ENCODE results near the gene GPR132. TPM values are rescaled to one million over a fixed set of nuclear protein-coding genes. Genes with fewer than 3 reads are reported as not detected.
A peak's percentile ranks its signal among the peaks of the same experiment; 100 is the strongest.

Gene GPR132
- total and polyA plus RNA-seq, 2 of the 8 experiments (the other 6 are each of a cell fraction or from before 2014, with no cell fraction given) = 0.11 TPM; not detected in 1

GRCh38 chr14:105021656-105022275 is 43.5 kb downstream of the GPR132 start (continued):
- TF ChIP-seq KDM4A (IDR thresholded peaks at IDR 0.05; ENCODE audit: low read depth, low read length, severe bottlenecking) (peak; percentile 39), CHD1 (IDR thresholded peaks at IDR 0.05; ENCODE audit: low read depth, low read length) (no peak), POLR2AphosphoS5 (IDR thresholded peaks at IDR 0.05; ENCODE audit: low read depth, low read length) (no peak; the same call in 1 of the 2 replicates), ASH2L (IDR thresholded peaks at IDR 0.05; ENCODE audit: low read length) (peak; percentile 37), CREB1 (IDR thresholded peaks at IDR 0.05) (peak; percentile 36), JUND (IDR thresholded peaks at IDR 0.05; ENCODE audit: low read length) (no peak), TCF12 (IDR thresholded peaks at IDR 0.05; ENCODE audit: low read depth, low read length) (no peak), SRF (IDR thresholded peaks at IDR 0.05; ENCODE audit: low read depth, low read length) (no peak), TAF7 (optimal IDR thresholded peaks at IDR 0.05; ENCODE audit: borderline replicate concordance, low read depth, low read length) (no peak), HDAC2 (IDR thresholded peaks at IDR 0.05; ENCODE audit: borderline replicate concordance in 1 of 2, low read depth in 2 of 2, low read length in 2 of 2) (no peak), CBX8 (IDR thresholded peaks at IDR 0.05; ENCODE audit: borderline replicate concordance, low read depth, low read length) (no peak), NRF1 (IDR thresholded peaks at IDR 0.05; ENCODE audit: low read depth, low read length) (no peak), CEBPB (IDR thresholded peaks at IDR 0.05; ENCODE audit: low read depth, low read length) (no peak), POLR2A (IDR thresholded peaks at IDR 0.05; ENCODE audit: control extremely low read depth in 1 of 2, low read depth in 2 of 2, low read length in 2 of 2) (no peak), BRCA1 (IDR thresholded peaks at IDR 0.05; ENCODE audit: low read depth, low read length) (no peak), RXRA (IDR thresholded peaks at IDR 0.05; ENCODE audit: insufficient read depth, low read depth, low read length) (no peak), BCL11A (IDR thresholded peaks at IDR 0.05; ENCODE audit: low read depth in 2 of 2, low read length in 2 of 2) (no peak), RBBP5 (IDR thresholded peaks at IDR 0.05; ENCODE audit: borderline replicate concordance, low read depth, low read length) (no peak)
- TF ChIP-seq, protein P1, sequence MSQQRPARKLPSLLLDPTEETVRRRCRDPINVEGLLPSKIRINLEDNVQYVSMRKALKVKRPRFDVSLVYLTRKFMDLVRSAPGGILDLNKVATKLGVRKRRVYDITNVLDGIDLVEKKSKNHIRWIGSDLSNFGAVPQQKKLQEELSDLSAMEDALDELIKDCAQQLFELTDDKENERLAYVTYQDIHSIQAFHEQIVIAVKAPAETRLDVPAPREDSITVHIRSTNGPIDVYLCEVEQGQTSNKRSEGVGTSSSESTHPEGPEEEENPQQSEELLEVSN (IDR thresholded peaks at IDR 0.05) = peak; percentile 57; the same call in 1 of the 2 replicates

All from H1 (cell line).